HL-60 (cell line): ENCODE data around the gene TRAPPC12.
A peak's percentile ranks its signal among the peaks of the same experiment; 100 is the strongest.

Experiments used
- DNase-seq, 2 experiments: peaks; one replicate each; pipeline ENCODE4 v3.0.0-alpha.2; 2010 to 2020; ENCODE audit warnings: low read depth in 1 of 2, low spot score in 1 of 2
- H3K27ac ChIP-seq: fragments of 250-450 bp; sonication (Bioruptor Pico); replicated peaks from 2 replicates; pipeline ENCODE4 v1.5.1; 2020; ENCODE audit warnings: mild to moderate bottlenecking, moderate library complexity
- H3K27me3 ChIP-seq: fragments of 250-450 bp; sonication (Bioruptor Pico); 2 replicates; pipeline ENCODE4 v1.5.1; 2021; ENCODE audit warnings: mild to moderate bottlenecking, moderate library complexity; ENCODE audit not compliant: insufficient read depth, poor library complexity, severe bottlenecking
- H3K4me3 ChIP-seq: replicated peaks from 2 replicates; pipeline ENCODE4 v1.5.1; 2011; ENCODE audit warnings: mild to moderate bottlenecking, control low read depth, low read length; ENCODE audit not compliant: insufficient read depth
- CTCF ChIP-seq: IDR thresholded peaks from one replicate; pipeline ENCODE4 v1.5.1; 2011; ENCODE audit warnings: low read length, control low read depth, inconsistent platforms; ENCODE audit not compliant: insufficient read depth
- GABPA ChIP-seq: IDR thresholded peaks from 2 replicates; pipeline ENCODE4 v1.6.1; 2012; ENCODE audit warnings: low read depth
- POLR2AphosphoS5 ChIP-seq: IDR thresholded peaks from 2 replicates; pipeline ENCODE4 v1.6.1; 2012; ENCODE audit warnings: low read depth
- SPI1 ChIP-seq: IDR thresholded peaks from 2 replicates; pipeline ENCODE4 v1.6.1; 2012; ENCODE audit warnings: low read depth, mild to moderate bottlenecking, borderline replicate concordance
- TF ChIP-seq, protein P1 (sequence below): IDR thresholded peaks from 2 replicates; pipeline ENCODE4 v1.6.1; 2012; ENCODE audit warnings: low read depth; ENCODE audit not compliant: insufficient replicate concordance

Gene TRAPPC12

DNA sequence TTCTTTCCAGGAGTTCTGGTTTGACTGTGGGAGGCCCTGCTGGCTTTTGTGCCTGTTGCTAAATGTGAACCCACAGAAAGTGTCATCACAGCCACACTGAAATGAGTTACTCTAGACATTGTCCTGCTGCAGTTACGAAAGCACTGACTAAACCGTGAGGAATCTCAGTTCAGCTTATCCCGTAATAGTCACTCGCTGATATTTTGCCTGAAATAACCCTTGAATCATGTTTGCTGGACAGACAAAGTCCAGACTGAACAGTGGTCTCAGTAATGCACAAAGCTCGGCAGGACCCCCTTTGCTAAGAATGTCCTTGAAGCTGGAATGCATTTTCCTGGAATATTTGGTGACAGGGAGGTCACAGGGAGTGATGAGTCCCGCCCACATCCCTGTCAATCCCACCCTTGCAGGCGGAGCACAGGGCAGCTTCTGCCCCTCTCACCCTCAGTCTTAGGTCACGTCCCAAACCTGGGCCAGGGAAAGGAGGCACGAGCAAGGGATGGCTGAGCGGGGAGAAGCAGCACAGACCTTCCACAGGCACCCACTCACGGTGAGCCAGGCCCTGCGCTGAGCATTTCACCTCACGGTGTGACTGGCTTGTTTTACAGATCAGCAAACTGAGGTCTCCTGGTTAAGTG, 86.5 kb downstream of the TRAPPC12 start:
- H3K27me3 ChIP-seq = no peaks in the 10 kb centered on the region
- TF ChIP-seq, protein P1, sequence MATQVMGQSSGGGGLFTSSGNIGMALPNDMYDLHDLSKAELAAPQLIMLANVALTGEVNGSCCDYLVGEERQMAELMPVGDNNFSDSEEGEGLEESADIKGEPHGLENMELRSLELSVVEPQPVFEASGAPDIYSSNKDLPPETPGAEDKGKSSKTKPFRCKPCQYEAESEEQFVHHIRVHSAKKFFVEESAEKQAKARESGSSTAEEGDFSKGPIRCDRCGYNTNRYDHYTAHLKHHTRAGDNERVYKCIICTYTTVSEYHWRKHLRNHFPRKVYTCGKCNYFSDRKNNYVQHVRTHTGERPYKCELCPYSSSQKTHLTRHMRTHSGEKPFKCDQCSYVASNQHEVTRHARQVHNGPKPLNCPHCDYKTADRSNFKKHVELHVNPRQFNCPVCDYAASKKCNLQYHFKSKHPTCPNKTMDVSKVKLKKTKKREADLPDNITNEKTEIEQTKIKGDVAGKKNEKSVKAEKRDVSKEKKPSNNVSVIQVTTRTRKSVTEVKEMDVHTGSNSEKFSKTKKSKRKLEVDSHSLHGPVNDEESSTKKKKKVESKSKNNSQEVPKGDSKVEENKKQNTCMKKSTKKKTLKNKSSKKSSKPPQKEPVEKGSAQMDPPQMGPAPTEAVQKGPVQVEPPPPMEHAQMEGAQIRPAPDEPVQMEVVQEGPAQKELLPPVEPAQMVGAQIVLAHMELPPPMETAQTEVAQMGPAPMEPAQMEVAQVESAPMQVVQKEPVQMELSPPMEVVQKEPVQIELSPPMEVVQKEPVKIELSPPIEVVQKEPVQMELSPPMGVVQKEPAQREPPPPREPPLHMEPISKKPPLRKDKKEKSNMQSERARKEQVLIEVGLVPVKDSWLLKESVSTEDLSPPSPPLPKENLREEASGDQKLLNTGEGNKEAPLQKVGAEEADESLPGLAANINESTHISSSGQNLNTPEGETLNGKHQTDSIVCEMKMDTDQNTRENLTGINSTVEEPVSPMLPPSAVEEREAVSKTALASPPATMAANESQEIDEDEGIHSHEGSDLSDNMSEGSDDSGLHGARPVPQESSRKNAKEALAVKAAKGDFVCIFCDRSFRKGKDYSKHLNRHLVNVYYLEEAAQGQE = no peak
- TF ChIP-seq CTCF (no peak), POLR2AphosphoS5 (no peak), GABPA (no peak), SPI1 (no peak)
- DNase-seq = peak in 1 of 2 experiments; percentile 25
- no peak overlapping the region for H3K4me3 ChIP-seq
- H3K27ac ChIP-seq = no peak overlapping the region

DNA sequence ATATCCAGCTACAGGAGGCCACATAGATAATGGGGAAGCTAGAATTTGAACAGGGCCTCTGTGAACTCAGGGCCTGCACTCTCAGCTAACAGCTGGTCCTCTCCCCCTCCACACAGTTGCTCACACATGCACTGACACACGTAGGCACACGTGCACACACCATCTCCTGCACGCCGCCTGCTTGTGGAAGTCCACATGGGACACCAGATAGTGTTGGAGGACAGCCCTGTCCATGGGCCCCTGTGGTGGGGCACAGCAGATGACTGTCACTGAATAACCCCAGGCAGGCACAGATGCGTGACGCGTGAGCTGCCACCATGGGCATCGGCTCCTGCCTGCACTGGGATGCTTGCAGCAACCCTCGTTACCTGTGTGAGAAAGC, 87.0 kb downstream of the TRAPPC12 start:
- no peak overlapping the region for H3K27ac ChIP-seq
- no peak for DNase-seq

GRCh38 chr2:3466966-3467365, 87.5 kb downstream of the TRAPPC12 start:
- Histone ChIP-seq H3K4me3 (no peak overlapping the region), H3K27ac (no peak overlapping the region), H3K27me3 (no peaks in the 10 kb centered on the region)
- DNase-seq = no peak
- no peak for TF ChIP-seq SPI1
- no peak for TF ChIP-seq CTCF

More for the DNA sequence above, 87.0 kb downstream of the TRAPPC12 start:
- Histone ChIP-seq H3K27me3 (no peaks in the 10 kb centered on the region), H3K4me3 (no peak overlapping the region)
- TF ChIP-seq POLR2AphosphoS5 (no peak; the same call in 1 of the 2 replicates), SPI1 (no peak), CTCF (no peak), GABPA (no peak)
- TF ChIP-seq, protein P1 = no peak

- no peak overlapping the region for H3K4me3 ChIP-seq
- DNase-seq = no peak
- H3K27me3 ChIP-seq = no peaks in the 10 kb centered on the region
- no peak overlapping the region for H3K27ac ChIP-seq
- TF ChIP-seq GABPA (no peak), POLR2AphosphoS5 (no peak; the same call in 1 of the 2 replicates), SPI1 (no peak), CTCF (no peak)
- TF ChIP-seq, protein P1 = no peak
These were observed 88.2 kb downstream of the TRAPPC12 start for GRCh38 chr2:3467654-3468053.
